CD4-positive, alpha-beta memory T cell (primary cell): ENCODE measurements around the gene ASCL2. TPM values are rescaled to one million over a fixed set of nuclear protein-coding genes. Genes with fewer than 3 reads are reported as not detected.
A peak's percentile ranks its signal among the peaks of the same experiment; 100 is the strongest.

ENCODE experiments used
- CTCF ChIA-PET: fragments of 350-600 bp; sonication (Branson Sonifier 250); formaldehyde crosslinking; loops from one replicate; lab custom pipeline; 2021; ENCODE audit warnings: inconsistent platforms; ENCODE audit not compliant: partially characterized antibody; lab: Charles Lee
- POLR2A ChIA-PET: fragments of 350-600 bp; sonication (Branson Sonifier 250); formaldehyde crosslinking; loops from one replicate; lab custom pipeline; 2021; ENCODE audit not compliant: partially characterized antibody; lab: Charles Lee
- DNase-seq, 5 donors: peaks; one replicate each; pipeline versions ENCODE4 v3.0.0 to v3.0.0-alpha.2; 2020 to 2022; ENCODE audit warnings: mixed read lengths in 1 of 5
- H3K27ac ChIP-seq: one replicate; pipeline ENCODE4 v1.7.0; 2013; ENCODE audit warnings: low read depth, low read length
- H3K27me3 ChIP-seq: 2 replicates; pipeline ENCODE4 v1.7.0; 2013; ENCODE audit warnings: mild to moderate bottlenecking, low read length, moderate library complexity; ENCODE audit not compliant: insufficient read depth
- H3K36me3 ChIP-seq: 2 replicates; pipeline ENCODE4 v1.7.0; 2013; ENCODE audit warnings: mild to moderate bottlenecking, low read length, moderate library complexity; ENCODE audit not compliant: insufficient read depth
- H3K4me1 ChIP-seq: 2 replicates; pipeline ENCODE4 v1.7.0; 2013; ENCODE audit warnings: mild to moderate bottlenecking, low read length, moderate library complexity; ENCODE audit not compliant: insufficient read depth
- H3K4me3 ChIP-seq, 2 donors: one replicate each; pipeline ENCODE4 v1.7.0; 2013; ENCODE audit warnings: low read length in 2 of 2, mild to moderate bottlenecking in 1 of 2
- H3K9me3 ChIP-seq, 2 donors: one replicate each; pipeline ENCODE4 v1.7.0; 2013; ENCODE audit warnings: low read length in 2 of 2, control low read depth in 1 of 2; ENCODE audit not compliant: control insufficient read depth in 1 of 2
- H3K27ac Mint-ChIP-seq, 7 donors: one replicate each; pipeline ENCODE4 v1.8.0; 2020 to 2021; ENCODE audit warnings: mixed read lengths in 7 of 7, mild to moderate bottlenecking in 6 of 7, inconsistent platforms in 3 of 7, moderate library complexity in 3 of 7
- H3K27me3 Mint-ChIP-seq, 2 donors: one replicate each; pipeline ENCODE4 v1.8.0; 2020 to 2021; ENCODE audit warnings: mixed read lengths in 2 of 2
- H3K36me3 Mint-ChIP-seq, 2 donors: one replicate each; pipeline ENCODE4 v1.8.0; 2020 to 2021; ENCODE audit warnings: mixed read lengths in 2 of 2, inconsistent platforms in 1 of 2, mild to moderate bottlenecking in 1 of 2
- H3K4me1 Mint-ChIP-seq, 4 donors: one replicate each; pipeline ENCODE4 v1.8.0; 2020 to 2021; ENCODE audit warnings: mixed read lengths in 4 of 4, mild to moderate bottlenecking in 1 of 4
- H3K4me3 Mint-ChIP-seq, 8 donors: one replicate each; pipeline ENCODE4 v1.8.0; 2020 to 2021; ENCODE audit warnings: mixed read lengths in 8 of 8, mild to moderate bottlenecking in 7 of 8, moderate library complexity in 6 of 8, inconsistent platforms in 3 of 8
- H3K9me3 Mint-ChIP-seq, 8 donors: one replicate each; pipeline ENCODE4 v1.8.0; 2020 to 2021; ENCODE audit warnings: mixed read lengths in 8 of 8, mild to moderate bottlenecking in 5 of 8, inconsistent platforms in 3 of 8, moderate library complexity in 1 of 8
- intact Hi-C: fragments of 100-400 bp; cut with micrococcal nuclease; formaldehyde crosslinking; loops from one replicate; pipeline ENCODE4 v1.15.1; 2023
- polyA plus RNA-seq, 2 donors: library from polyadenylated mRNA; unstranded; fragments of 300-500 nt; fragmentation: Illumina TruSeq; gene quantifications; one replicate each; pipeline ENCODE4 v1.2.3, GENCODE V29; 2021
- total RNA-seq, 2 experiments: library from RNA; stranded (reverse); gene quantifications; one replicate each; pipeline ENCODE4 v1.2.3, GENCODE V29; 2021

ASCL2 gene
- total and polyA plus RNA-seq, 4 experiments from 2014 or later, result 0.29 to 0.57 TPM; not detected in 2

DNA sequence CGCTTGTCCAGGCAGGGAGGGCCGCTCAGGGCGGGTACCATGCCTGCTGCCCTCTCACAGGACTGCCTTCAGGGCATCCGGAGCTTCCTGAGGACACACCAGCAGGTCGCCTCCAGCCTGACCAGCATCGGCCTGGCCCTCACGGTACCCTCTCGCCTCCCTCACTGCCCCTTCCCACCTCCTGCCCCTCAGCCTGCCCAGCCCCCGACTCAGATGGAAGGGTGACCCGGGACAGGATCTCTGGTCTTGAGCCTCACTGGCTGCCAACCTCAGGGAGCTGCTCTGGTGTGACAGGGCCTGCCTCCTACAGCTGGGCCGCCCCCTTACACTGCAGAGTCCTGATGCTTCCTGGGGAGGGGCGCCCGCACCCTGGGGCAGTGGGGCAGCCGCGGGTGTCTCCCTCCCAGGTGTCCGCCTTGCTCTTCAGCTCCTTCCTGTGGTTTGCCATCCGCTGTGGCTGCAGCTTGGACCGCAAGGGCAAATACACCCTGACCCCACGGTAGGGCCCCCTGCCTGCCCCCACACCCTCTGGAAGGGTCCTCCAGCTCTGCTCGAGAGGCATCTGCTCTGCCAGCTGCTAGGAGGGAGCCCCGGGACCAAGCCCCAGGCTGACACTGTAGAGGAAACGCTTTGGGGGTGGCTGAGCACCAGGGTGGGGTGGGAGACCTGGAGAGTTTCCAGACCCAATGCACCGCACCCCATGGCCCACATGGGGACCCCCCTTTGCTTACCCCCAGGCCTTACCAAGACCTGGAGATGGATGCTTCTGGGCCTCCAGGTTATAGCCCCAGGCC is 46.0 kb upstream of the ASCL2 start:
- Mint-ChIP-seq H3K36me3 (no peaks in the 10 kb centered on the region), H3K4me1 (no peaks in the 10 kb centered on the region), H3K27me3 (peaks cover 0 to 3% of the 10 kb centered on the region in 2 donors), H3K27ac (no peak overlapping the region), H3K4me3 (no peak overlapping the region), H3K9me3 (peaks cover 0 to 2% (median 0%) of the 10 kb centered on the region in 8 donors)
- ChIA-PET POLR2A (interaction anchor here (1.1 to 1.7 kb wide), 4 partner anchors 11 to 71 kb away, joined by 3 to 7 read pairs (median 4); partner anchors contain the start of genes C11orf21 and TSPAN32), CTCF (interaction anchor here (1.2 to 3.8 kb wide), 2 partner anchors 11 to 104 kb away, joined by 4 to 19 read pairs; no protein-coding TSS in a partner anchor)
- Histone ChIP-seq H3K27me3 (no peaks in the 10 kb centered on the region), H3K9me3 (no peaks in the 10 kb centered on the region), H3K36me3 (no peaks in the 10 kb centered on the region), H3K4me1 (no peaks in the 10 kb centered on the region), H3K27ac (no peak overlapping the region), H3K4me3 (no peak overlapping the region)
- DNase-seq, result peak in 1 of 5 donors; percentile 23
- intact Hi-C loops, result no loop called here

DNA sequence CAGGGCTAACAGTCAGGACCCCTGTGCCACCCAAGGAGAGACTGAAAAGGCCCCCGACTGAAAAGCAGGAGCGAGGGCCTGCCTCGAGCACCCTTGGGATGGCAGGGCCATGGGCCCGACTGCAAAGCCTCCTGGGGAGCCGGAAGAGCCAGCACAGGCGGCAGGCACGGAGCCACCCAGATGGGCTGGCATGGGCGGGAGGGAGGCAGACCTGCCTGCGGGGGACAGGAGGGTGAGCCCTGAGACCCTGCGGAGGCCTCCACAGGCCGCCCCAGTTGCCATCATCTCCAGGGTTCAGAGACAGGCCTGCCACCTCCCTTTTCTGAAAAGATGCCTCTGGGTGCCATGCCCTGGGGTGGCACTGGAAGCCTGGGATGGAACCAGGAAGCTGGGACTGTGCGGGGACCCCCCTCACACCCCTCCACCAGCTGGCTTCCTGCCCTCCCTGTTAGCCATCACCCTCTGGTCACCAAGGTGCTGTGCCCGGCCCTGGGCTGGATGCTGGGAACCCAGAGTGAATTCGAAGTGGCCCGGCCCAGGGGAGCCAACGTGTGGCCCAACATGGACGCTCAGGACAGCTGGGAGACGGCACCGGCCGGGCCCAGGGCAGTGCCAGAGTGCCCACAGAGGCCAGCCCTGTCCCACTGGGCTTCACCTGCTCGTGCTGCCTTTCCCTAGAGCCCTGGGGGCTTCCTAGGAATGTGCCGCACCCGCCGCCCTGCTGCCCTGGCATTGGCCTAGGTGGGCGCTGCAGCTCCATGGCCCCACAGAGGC is 45.2 kb upstream of the ASCL2 start:
- H3K27me3 ChIP-seq, result no peaks in the 10 kb centered on the region
- Mint-ChIP-seq H3K27me3 (peaks cover 0 to 3% of the 10 kb centered on the region in 2 donors), H3K4me1 (no peaks in the 10 kb centered on the region), H3K27ac (peak overlapping the region in 1 of 7 donors; percentile 42), H3K36me3 (no peaks in the 10 kb centered on the region), H3K4me3 (no peak overlapping the region), H3K9me3 (peaks cover 0 to 2% (median 0%) of the 10 kb centered on the region in 8 donors)
- peak in 1 of 5 donors; percentile 21 for DNase-seq
- H3K36me3 ChIP-seq, result no peaks in the 10 kb centered on the region
- H3K4me3 ChIP-seq, result no peak overlapping the region
- intact Hi-C loops, result no loop called here
- H3K9me3 ChIP-seq, result no peaks in the 10 kb centered on the region
- no peak overlapping the region for H3K27ac ChIP-seq
- CTCF ChIA-PET, result interaction anchor here (1.2 to 3.8 kb wide), 2 partner anchors 10 to 105 kb away, joined by 4 to 19 read pairs; no protein-coding TSS in a partner anchor
- POLR2A ChIA-PET, result interaction anchor here (1.1 to 1.7 kb wide), 3 partner anchors 10 to 71 kb away, joined by 3 to 7 read pairs (median 4); no protein-coding TSS in a partner anchor
- H3K4me1 ChIP-seq, result no peaks in the 10 kb centered on the region

DNA sequence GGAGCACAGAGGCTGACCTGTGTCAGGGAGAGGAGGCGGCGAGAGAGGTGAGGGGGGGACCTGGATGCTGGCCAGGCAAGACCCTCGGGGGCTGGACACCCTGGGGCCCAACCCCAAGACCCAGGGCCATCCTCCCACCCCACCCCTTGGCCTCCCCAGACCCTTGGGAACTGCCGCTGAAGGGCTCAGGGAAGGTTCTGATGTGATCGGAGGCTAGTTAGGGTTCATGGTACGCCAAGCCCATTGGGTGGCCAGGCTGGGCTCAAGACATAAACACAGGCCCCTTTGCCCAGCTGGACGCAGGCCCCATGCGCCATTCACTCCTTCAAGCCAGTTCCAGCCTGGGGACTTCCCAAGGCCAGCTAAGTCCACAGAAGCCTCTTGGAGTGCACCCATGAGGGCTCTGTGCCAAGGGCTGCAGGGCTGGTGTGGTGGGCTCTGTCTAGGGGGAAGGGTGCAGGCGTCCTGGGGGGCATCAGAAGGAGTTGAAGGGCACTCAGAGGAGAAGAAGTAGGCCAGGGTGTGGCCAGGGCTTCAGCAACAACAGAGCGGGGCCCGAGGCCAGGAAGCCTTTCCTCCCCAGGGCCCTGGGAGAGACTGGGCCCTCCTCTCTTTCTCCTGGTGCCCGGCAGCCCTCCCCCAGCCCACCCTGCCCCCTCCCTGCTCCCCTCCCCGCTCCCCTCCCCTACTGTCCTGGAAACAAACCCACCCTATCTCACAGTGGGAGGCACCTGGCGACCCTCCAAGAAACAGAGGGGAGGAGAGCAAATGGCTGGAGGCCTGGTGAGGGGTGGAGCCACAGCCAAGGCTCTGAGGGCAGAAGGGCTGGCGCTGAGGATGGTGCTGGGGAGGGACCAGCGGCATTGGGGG is 44.4 kb upstream of the ASCL2 start:
- intact Hi-C loops, result no loop called here
- Mint-ChIP-seq H3K9me3 (peaks cover 0 to 2% (median 0%) of the 10 kb centered on the region in 8 donors), H3K27ac (no peak overlapping the region), H3K4me1 (no peaks in the 10 kb centered on the region), H3K36me3 (no peaks in the 10 kb centered on the region), H3K4me3 (no peak overlapping the region), H3K27me3 (peaks cover 0 to 3% of the 10 kb centered on the region in 2 donors)
- DNase-seq, result no peak
- ChIA-PET POLR2A (interaction anchor here (2.4 kb wide), 1 partner anchor 13 kb away, joined by 15 read pairs; the partner anchor contains the start of genes C11orf21 and TSPAN32), CTCF (interaction anchor here (3.8 kb wide), 1 partner anchor 9 kb away, joined by 19 read pairs; no protein-coding TSS in a partner anchor)
- H3K9me3 ChIP-seq, result no peaks in the 10 kb centered on the region
- H3K36me3 ChIP-seq, result no peaks in the 10 kb centered on the region
- H3K4me1 ChIP-seq, result no peaks in the 10 kb centered on the region
- H3K27me3 ChIP-seq, result no peaks in the 10 kb centered on the region
- H3K27ac ChIP-seq, result no peak overlapping the region
- H3K4me3 ChIP-seq, result no peak overlapping the region

DNA sequence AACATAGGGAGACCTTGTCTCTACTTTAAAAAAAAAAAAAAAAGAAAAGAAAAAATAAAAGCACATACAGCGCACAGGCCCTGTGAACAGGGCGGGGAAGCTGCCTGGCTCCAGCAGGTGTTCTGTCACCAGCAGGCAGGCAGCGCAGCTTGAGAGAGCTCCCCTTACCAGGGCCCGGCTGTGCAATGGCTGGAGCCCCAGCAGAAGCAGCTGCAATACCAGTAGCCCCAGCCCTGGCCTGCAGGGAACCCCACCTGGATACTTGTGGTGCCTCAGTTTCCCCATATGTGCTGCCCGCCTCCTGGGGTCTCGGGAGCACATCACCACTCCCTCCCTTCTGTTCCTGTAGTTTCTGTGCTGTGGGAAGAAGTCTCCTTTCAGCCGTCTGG is 43.7 kb upstream of the ASCL2 start:
- intact Hi-C loops, result no loop called here
- H3K36me3 ChIP-seq, result no peaks in the 10 kb centered on the region
- Mint-ChIP-seq H3K4me3 (no peak overlapping the region), H3K9me3 (peaks cover 0 to 2% (median 0%) of the 10 kb centered on the region in 8 donors), H3K36me3 (no peaks in the 10 kb centered on the region), H3K27ac (no peak overlapping the region), H3K4me1 (no peaks in the 10 kb centered on the region), H3K27me3 (peaks cover 0 to 3% of the 10 kb centered on the region in 2 donors)
- POLR2A ChIA-PET, result interaction anchor here (2.4 kb wide), 1 partner anchor 12 kb away, joined by 15 read pairs; the partner anchor contains the start of genes C11orf21 and TSPAN32
- no peak for DNase-seq
- H3K4me1 ChIP-seq, result no peaks in the 10 kb centered on the region
- H3K27me3 ChIP-seq, result no peaks in the 10 kb centered on the region
- no peak overlapping the region for H3K4me3 ChIP-seq
- no peaks in the 10 kb centered on the region for H3K9me3 ChIP-seq
- CTCF ChIA-PET, result interaction anchor here (1.0 kb wide), 1 partner anchor 9 kb away, joined by 3 read pairs; no protein-coding TSS in a partner anchor
- H3K27ac ChIP-seq, result no peak overlapping the region

DNA sequence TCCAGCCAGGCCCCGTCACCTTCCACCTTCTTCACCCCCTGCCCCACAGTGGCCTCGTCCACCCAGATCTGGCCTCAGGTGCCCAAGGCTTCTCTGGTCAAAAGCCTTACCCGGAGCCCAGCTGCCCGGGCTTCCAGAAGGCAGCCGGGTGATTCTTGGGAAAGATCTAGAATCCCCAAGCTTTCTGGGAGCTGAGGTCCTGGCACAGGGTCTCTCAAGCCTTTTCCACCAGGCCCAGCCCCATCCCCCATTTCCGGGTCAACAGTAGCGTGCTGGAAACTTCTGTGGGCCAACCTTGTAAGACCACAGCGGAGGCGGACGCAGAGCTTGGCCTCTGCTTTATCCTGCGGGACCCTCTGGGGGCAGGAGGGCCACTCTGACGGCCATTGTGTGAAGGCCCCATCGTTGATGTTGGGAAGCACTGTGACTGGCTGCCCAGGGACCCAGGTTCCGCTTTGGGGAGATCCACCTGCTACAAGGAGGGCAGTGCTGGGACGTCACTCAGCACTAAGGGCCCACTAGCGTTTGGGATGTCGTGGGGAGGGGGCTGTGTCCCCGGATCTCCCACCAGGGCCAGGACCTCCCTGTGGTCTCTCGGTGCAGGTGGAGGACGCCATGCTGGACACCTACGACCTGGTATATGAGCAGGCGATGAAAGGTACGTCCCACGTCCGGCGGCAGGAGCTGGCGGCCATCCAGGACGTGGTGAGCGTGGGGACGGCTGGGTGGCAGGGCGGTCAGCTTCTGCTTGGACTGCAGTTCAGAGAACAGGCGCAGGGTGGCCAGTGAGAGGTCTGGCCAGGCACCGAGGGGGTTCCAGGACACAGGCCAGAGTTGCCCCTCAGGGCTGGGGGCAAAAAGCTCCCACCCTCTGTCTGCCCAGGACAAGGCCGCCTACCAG is 42.9 kb upstream of the ASCL2 start:
- H3K36me3 Mint-ChIP-seq, result no peaks in the 10 kb centered on the region
- H3K4me3 Mint-ChIP-seq, result no peak overlapping the region
- no peaks in the 10 kb centered on the region for H3K36me3 ChIP-seq
- no peaks in the 10 kb centered on the region for H3K9me3 ChIP-seq
- no peaks in the 10 kb centered on the region for H3K27me3 ChIP-seq
- no peaks in the 10 kb centered on the region for H3K4me1 Mint-ChIP-seq
- H3K9me3 Mint-ChIP-seq, result peaks cover 0 to 2% (median 0%) of the 10 kb centered on the region in 8 donors
- intact Hi-C loops, result no loop called here
- peaks cover 0 to 3% of the 10 kb centered on the region in 2 donors for H3K27me3 Mint-ChIP-seq
- H3K4me3 ChIP-seq, result no peak overlapping the region
- CTCF ChIA-PET, result interaction anchor here (1.0 kb wide), 1 partner anchor 9 kb away, joined by 3 read pairs; no protein-coding TSS in a partner anchor
- no peaks in the 10 kb centered on the region for H3K4me1 ChIP-seq
- no peak overlapping the region for H3K27ac Mint-ChIP-seq
- H3K27ac ChIP-seq, result no peak overlapping the region
- peak in 1 of 5 donors; percentile 24 for DNase-seq
- POLR2A ChIA-PET, result interaction anchor here (2.4 kb wide), 1 partner anchor 11 kb away, joined by 15 read pairs; the partner anchor contains the start of genes C11orf21 and TSPAN32
